T-helper 2 cell treated with Interferon-gamma antibody and Interleukin-4, amounts not matched to agents 5 μg/mL and 100 μg/mL, for 36 hours (primary cell): ENCODE data around the gene PACSIN2.
"Not testable (repeated sequence)": the region's sequence is repeated elsewhere in the genome, so short reads cannot be mapped to it uniquely, and the experiment has no call there.

Experiments used
- DNase-seq: peaks from one replicate; pipeline ENCODE4 v3.0.0; 2021; ENCODE audit warnings: low spot score
- H3K27ac Mint-ChIP-seq: one replicate; pipeline ENCODE4 v1.8.0; 2021; ENCODE audit warnings: mild to moderate bottlenecking, mixed read lengths
- H3K27me3 Mint-ChIP-seq: one replicate; pipeline ENCODE4 v1.8.0; 2021; ENCODE audit warnings: low read depth, mixed read lengths
- H3K36me3 Mint-ChIP-seq: one replicate; pipeline ENCODE4 v1.8.0; 2021; ENCODE audit warnings: low read depth, mixed read lengths
- H3K4me1 Mint-ChIP-seq: one replicate; pipeline ENCODE4 v1.8.0; 2021; ENCODE audit warnings: low read depth, mixed read lengths
- H3K4me3 Mint-ChIP-seq: one replicate; pipeline ENCODE4 v1.8.0; 2022; ENCODE audit warnings: mild to moderate bottlenecking, moderate library complexity, mixed read lengths
- H3K9me3 Mint-ChIP-seq: one replicate; pipeline ENCODE4 v1.8.0; 2021; ENCODE audit warnings: mixed read lengths

PACSIN2 gene

DNA sequence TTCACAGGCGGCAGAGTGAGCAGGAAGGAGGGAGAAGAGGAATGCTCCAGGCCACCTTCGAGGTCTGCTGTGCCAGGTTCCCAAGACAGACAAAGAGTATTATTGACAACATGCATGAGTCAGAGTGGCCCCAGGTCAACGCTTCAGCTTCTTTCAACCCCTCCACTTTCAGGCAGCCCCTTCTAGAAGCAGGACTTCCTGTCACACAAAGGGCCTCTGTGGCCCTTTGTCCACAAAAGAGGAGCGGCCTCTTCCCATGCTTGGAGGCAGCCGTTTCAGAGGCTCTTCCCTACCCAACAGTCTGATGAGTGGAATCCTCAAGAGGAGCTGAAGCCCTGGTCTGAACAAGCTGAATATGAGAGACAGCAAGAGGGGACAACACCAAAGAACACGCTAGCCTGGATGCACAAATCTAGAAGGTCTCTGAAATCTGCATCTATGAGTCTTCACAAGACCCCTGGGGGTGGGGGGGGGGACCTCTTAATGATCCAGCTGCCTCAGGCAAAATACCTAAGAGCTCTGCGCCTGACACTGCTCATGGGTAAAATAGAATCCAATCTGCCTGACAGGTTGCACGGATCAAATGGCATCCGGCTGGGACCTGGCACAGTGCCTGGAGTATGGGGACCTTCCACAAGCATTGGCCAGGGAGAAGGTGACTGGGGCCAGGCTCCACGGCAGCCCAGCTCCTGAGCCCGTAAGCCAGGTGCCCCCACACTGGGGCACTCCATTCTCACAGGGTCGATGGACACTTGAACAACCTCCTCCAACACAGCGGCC is 67.5 kb downstream of the PACSIN2 start:
- DNase-seq = no peak
- peaks cover 3% of the 10 kb centered on the region for H3K36me3 Mint-ChIP-seq
- H3K4me3 Mint-ChIP-seq = no peak overlapping the region
- H3K4me1 Mint-ChIP-seq = peaks cover 20% of the 10 kb centered on the region
- no peaks in the 10 kb centered on the region for H3K9me3 Mint-ChIP-seq
- no peak overlapping the region for H3K27ac Mint-ChIP-seq
- H3K27me3 Mint-ChIP-seq = no peaks in the 10 kb centered on the region

DNA sequence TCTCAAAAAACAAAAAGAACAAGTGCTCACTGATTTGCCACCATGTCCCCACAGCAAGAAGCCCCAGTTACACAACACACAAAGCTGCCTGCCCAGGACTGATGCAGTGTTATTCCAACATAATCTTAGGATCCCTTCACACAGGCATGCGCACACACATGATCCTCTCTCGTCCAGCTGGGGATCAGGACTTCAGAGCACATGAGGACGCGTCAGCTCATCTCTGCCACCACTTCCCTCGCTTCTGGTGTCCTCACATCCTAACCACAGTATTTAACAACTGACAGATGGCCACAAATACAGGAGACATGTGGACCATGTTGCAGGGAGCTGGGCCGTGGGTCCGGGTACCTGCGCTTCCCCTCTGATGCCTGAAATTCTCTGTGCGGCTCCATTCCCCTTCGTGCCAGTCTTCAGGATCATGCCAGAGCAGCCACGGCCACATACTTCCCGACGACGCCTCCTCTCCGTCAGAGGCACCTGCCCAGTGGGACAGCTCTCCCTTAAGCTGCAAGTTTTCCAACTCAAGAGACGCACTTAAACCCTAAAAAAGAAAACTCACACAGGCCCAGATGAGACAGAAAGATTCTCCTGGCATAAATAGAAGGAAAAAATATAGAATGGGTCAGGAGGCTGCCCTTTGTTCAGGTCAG is 68.3 kb downstream of the PACSIN2 start:
- no peak overlapping the region for H3K4me3 Mint-ChIP-seq
- peaks cover 20% of the 10 kb centered on the region for H3K4me1 Mint-ChIP-seq
- H3K27me3 Mint-ChIP-seq = no peaks in the 10 kb centered on the region
- no peak overlapping the region for H3K27ac Mint-ChIP-seq
- DNase-seq = no peak
- no peaks in the 10 kb centered on the region for H3K9me3 Mint-ChIP-seq
- peaks cover 3% of the 10 kb centered on the region for H3K36me3 Mint-ChIP-seq

DNA sequence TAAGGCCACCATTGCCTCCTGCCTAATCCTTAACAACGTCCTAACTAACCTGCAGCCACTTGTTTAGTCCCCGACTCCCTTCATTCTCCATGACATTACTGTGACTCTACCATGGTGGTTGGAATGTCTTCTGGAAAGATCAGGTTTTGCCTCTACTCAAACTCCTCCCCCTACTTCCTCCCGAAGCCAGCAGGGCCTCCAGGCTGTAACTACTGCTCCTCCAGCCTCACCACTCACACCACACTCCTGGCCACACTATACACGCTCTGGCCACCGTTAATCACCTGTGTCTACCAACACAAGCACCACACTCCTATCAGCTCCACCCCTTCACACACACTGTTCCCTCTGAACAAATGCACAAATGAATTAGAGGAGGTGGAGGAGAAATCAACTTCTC is 69.2 kb downstream of the PACSIN2 start:
- no peak for DNase-seq
- Mint-ChIP-seq H3K4me3 (no peak overlapping the region), H3K36me3 (peaks cover 3% of the 10 kb centered on the region), H3K4me1 (peaks cover 20% of the 10 kb centered on the region), H3K27me3 (no peaks in the 10 kb centered on the region), H3K27ac (no peak overlapping the region), H3K9me3 (no peaks in the 10 kb centered on the region)

DNA sequence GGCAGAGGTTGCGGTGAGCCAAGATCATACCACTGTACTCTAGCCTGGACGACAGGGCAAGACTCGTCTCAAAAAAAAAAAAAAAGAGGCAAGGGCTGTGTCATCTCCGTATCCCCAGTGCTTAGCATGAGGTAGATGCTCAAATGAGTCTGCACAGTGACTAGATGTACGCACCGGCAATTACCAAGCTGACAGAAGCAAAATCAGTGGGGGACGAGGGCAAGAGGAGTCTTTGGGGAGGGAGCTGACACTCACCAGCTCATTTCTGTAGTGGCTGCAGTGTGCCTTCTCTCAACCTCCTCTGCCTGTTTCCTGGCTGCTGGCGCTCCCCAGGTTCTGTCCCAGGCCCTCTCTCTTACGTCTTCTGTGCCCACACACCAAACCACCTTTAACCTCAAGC is 69.9 kb downstream of the PACSIN2 start:
- H3K27me3 Mint-ChIP-seq = no peaks in the 10 kb centered on the region
- no peaks in the 10 kb centered on the region for H3K9me3 Mint-ChIP-seq
- no peak for DNase-seq
- H3K36me3 Mint-ChIP-seq = peaks cover 3% of the 10 kb centered on the region
- H3K27ac Mint-ChIP-seq = no peak overlapping the region
- peaks cover 20% of the 10 kb centered on the region for H3K4me1 Mint-ChIP-seq
- H3K4me3 Mint-ChIP-seq = no peak overlapping the region

DNA sequence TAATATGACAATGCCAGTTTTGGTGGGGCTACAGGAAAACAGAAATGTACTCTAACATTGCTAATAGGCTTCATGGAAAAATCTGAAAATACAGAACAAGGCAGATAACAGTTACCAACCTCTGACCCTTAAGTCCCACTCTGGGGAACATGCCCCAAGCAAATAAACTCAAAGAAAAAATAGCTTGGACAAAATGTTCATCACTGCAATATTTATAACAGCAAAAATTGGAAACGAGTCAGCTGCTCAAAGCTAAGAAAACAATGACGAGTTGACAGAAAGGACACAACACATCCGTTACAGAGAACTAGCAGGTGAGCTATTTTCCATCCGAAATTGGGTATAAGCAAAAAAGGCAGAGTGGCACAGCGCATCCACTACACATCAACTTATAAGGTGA is 70.5 kb downstream of the PACSIN2 start:
- Mint-ChIP-seq H3K27me3 (no peaks in the 10 kb centered on the region), H3K36me3 (peaks cover 3% of the 10 kb centered on the region), H3K9me3 (no peaks in the 10 kb centered on the region), H3K4me3 (no peak overlapping the region), H3K4me1 (peaks cover 26% of the 10 kb centered on the region), H3K27ac (no peak overlapping the region)
- no peak for DNase-seq

DNA sequence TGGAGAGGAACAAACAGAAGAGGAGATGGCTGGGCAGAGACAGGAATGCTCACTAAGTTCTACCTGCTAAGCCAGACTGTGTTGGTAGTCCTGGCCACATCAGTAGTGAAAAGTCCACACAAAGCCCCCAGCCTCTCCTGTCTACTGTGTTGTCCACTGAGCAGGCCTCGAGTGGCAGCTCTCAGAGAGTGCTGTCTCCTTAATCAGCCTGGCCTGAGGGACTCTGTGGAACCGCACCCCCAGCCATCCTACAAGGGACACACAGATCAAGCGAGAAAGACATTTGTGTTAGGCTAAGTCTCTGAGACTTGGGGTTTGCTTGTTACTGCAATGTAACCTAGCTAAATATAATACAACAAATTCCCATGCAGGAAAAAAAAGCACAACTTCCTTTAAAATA is 71.0 kb downstream of the PACSIN2 start:
- Mint-ChIP-seq H3K27ac (no peak overlapping the region), H3K36me3 (peaks cover 3% of the 10 kb centered on the region), H3K4me1 (peaks cover 25% of the 10 kb centered on the region)

DNA sequence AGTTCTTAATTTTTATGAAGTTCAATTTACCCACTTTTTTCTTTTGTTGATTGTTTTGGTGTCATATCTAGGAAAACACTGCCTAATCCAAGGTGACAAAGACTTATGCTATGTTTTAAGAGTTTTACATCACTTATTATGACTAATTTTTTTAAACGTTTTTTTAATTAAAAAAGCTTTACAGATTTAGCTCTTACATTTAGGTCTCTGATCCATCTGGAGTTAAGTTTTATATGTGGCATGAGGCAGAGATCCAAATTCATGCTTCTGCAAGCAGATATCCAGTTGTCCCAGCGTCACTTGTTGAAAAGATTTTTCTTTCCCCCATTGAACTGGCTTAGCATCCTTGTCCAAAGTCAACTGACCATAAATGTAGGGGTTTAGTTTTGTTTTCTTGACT is 72.6 kb downstream of the PACSIN2 start:
- no peak for DNase-seq
- H3K4me1 Mint-ChIP-seq = peaks cover 29% of the 10 kb centered on the region
- no peak overlapping the region for H3K27ac Mint-ChIP-seq
- H3K36me3 Mint-ChIP-seq = peaks cover 3% of the 10 kb centered on the region
- H3K4me3 Mint-ChIP-seq = no peak overlapping the region
- no peaks in the 10 kb centered on the region for H3K27me3 Mint-ChIP-seq
- H3K9me3 Mint-ChIP-seq = no peaks in the 10 kb centered on the region

More for the DNA sequence above, 71.0 kb downstream of the PACSIN2 start:
- H3K4me3 Mint-ChIP-seq = no peak overlapping the region
- no peaks in the 10 kb centered on the region for H3K27me3 Mint-ChIP-seq
- no peaks in the 10 kb centered on the region for H3K9me3 Mint-ChIP-seq
- DNase-seq = no peak

DNA sequence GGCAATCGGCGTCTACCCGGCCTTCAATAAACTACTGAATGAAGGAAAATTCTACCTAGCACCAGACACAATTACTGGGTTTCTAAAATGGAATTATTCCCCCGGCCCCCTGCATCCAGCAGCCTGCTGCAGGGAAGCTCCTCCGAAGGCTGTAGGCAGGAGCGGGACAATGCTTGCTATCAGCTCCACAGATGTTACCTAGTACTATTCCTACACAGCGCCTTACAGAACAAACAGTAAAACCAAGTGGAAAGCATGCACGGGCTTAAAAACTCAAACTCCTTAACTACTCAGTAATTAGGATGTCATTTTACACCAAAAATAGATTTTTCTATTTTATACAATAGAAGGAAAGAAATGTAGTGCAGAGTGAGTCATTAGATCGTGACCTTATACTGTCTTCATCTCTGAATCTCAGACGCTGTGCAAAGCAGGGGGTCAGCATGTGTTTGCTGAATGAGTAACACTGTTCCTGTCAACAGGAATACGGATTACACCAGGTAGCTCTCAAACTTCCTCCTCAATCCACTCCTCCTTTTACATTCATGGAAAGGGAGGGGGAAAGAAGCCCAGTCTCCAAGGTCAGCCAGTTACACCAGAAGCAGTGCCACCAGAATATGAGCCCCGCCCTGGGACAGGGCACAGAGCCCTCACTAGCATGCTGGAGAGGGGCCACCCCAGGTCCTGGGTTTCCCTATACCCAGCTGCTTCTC is 74.9 kb downstream of the PACSIN2 start:
- Mint-ChIP-seq H3K36me3 (peaks cover 3% of the 10 kb centered on the region), H3K4me3 (no peak overlapping the region), H3K9me3 (no peaks in the 10 kb centered on the region), H3K27me3 (no peaks in the 10 kb centered on the region), H3K4me1 (peaks cover 23% of the 10 kb centered on the region), H3K27ac (no peak overlapping the region)
- no peak for DNase-seq

DNA sequence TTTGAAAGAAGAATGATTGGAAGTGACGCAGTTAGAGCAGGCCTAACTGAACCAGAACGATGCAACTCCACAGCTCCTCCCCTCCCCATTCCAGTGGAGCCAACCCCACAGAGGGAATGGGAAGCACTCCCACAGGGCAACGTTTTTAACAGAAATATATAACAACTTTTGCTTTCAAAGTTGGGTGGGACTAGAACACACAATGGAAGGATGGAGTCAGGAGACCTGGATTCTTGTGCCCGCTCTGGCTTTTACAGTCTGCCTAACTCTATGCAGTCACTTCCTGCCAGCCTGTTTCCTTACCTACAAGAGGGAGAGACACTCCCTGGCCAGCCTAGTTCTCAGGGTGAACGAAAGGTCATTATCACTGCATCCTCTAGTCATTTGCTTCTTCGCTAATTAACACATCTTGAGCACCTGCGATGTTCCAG is 75.5 kb downstream of the PACSIN2 start:
- Mint-ChIP-seq H3K27me3 (no peaks in the 10 kb centered on the region), H3K9me3 (no peaks in the 10 kb centered on the region), H3K4me1 (peaks cover 25% of the 10 kb centered on the region), H3K36me3 (peaks cover 3% of the 10 kb centered on the region), H3K4me3 (no peak overlapping the region), H3K27ac (no peak overlapping the region)
- DNase-seq = no peak

DNA sequence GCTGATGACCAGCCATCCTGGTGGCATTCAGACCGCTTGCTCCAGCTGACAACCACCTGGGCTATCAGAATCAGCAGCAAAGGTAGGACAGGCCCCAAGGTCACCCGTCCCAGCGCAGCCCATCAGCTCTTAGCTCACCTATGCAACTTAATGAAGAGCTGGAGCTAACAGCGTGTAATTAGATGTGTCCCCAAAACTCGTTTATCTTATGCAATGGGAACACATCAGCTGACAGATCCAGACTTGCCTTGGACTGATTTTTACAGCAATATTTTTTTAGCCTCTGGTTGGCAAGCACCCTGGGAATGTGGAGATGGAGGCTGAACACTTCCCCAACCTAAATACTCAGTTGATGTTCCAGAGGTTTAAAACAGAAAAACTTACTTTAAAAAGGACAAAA is 76.0 kb downstream of the PACSIN2 start:
- Mint-ChIP-seq H3K36me3 (peaks cover 3% of the 10 kb centered on the region), H3K4me3 (no peak overlapping the region), H3K27ac (no peak overlapping the region), H3K27me3 (no peaks in the 10 kb centered on the region), H3K9me3 (no peaks in the 10 kb centered on the region), H3K4me1 (peaks cover 29% of the 10 kb centered on the region)
- DNase-seq = no peak

DNA sequence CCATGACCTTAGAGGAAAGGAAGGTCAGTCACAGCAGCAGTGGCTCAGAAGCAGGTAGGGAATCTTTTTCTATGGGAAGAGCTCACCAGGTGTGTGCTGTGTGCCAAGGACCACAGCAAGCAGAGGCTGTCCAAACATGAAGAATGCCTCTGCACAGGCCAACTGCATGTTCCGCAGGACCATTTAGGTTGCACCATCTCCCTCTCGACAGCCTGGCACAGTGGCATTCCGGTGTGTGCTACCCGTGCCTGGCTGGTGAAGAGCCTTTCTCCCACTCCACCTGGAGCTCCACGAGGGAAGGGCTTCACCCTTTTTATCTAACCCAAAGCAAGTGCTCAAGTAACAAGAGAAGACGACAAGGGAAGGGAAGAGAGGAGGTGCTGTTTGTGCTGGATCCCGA is 76.5 kb downstream of the PACSIN2 start:
- H3K27me3 Mint-ChIP-seq = no peaks in the 10 kb centered on the region
- no peak overlapping the region for H3K27ac Mint-ChIP-seq
- peaks cover 34% of the 10 kb centered on the region for H3K4me1 Mint-ChIP-seq
- no peak for DNase-seq
- peaks cover 3% of the 10 kb centered on the region for H3K36me3 Mint-ChIP-seq
- H3K4me3 Mint-ChIP-seq = no peak overlapping the region
- H3K9me3 Mint-ChIP-seq = no peaks in the 10 kb centered on the region

DNA sequence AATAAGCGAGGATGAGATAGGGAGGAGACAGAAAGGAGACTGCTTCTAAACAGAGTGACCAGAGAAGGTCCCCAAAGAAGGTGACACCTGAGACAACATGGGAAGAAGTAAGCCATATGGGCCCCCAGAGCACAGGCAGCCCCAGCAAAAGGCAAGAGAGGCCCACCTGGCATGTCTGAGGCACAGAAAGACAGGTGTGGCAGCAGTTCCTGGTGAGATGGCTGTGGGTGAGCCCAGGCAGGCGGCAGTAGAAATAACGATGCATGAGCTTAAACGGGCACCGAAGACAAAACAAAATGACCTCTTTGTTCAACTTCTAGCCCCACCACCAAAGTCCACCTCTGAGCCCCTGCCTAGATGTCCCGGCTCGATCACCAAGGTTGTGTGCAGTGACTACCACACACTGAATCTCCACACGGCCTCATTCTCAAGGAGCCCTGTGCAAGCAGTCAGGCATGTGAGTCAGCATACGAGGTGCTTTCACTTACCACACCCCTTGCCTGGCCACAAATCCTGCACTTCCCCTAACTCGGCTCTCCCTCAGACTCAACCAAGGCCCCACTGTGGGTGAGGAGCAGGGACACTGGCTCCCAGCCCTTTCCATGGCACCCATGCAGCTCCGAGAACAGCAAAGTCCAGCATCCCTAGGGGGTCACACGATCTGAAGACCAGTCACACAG is 77.6 kb downstream of the PACSIN2 start:
- Mint-ChIP-seq H3K4me3 (no peak overlapping the region), H3K27me3 (no peaks in the 10 kb centered on the region), H3K36me3 (peaks cover 2% of the 10 kb centered on the region), H3K27ac (no peak overlapping the region), H3K4me1 (peaks cover 38% of the 10 kb centered on the region), H3K9me3 (no peaks in the 10 kb centered on the region)
- peak; percentile 39 for DNase-seq

DNA sequence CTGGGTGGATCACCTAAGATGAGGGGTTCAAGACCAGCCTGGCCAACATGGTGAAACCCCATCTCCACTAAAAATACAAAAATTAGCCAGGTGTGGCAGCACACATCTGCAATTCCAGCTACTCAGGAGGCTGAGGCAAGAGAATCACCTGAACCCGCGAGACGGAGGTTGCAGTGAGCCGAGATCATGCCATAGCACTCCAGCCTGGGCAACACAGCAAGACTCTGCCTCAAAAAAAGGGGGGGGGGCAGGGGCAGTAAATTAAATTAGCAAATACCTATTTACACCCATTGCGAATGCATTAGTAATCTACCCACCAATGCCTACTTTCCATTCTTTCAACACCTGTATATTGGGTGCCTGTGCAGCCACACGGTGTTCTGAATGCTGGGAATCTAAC is 78.3 kb downstream of the PACSIN2 start:
- not testable (repeated sequence) for H3K27me3 Mint-ChIP-seq, DNase-seq, H3K4me3 Mint-ChIP-seq, H3K9me3 Mint-ChIP-seq, H3K27ac Mint-ChIP-seq, H3K36me3 Mint-ChIP-seq
- H3K4me1 Mint-ChIP-seq = peaks cover 45% of the 10 kb centered on the region

DNA sequence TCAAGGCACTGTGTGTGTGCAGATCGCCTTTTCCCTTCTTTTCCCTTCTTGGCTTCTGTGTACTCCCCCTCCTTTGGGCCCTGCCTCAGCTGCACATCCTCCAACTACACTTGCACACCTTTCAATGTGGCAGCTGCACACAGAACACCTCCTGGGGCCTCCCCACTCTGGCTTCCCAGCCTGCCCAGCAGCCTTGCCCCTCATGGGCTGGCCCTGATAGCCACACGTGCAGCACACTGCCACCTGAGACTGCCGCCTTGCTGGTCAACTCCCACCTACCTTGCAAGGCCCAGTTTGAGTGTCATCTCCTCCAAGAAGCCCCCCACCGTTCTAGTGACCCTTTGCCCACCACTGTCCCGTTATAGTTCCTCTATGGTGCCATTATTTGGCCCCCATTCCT is 80.6 kb downstream of the PACSIN2 start:
- peaks cover 2% of the 10 kb centered on the region for H3K36me3 Mint-ChIP-seq
- peak overlapping the region; percentile 24 for H3K4me3 Mint-ChIP-seq
- H3K9me3 Mint-ChIP-seq = no peaks in the 10 kb centered on the region
- H3K27me3 Mint-ChIP-seq = no peaks in the 10 kb centered on the region
- peaks cover 41% of the 10 kb centered on the region for H3K4me1 Mint-ChIP-seq
- H3K27ac Mint-ChIP-seq = peak overlapping the region; percentile 23
- no peak for DNase-seq
